Activated naive CD4-positive, alpha-beta T cell treated with Interleukin-2 at 50 U/mL for 16 hours (primary cell): ENCODE results near the gene RCSD1.
"Not testable (repeated sequence)": the region's sequence is repeated elsewhere in the genome, so short reads cannot be mapped to it uniquely, and the experiment has no call there.

Source experiments
- DNase-seq: peaks from one replicate; pipeline ENCODE4 v3.0.0-alpha.2; 2020

RCSD1 gene

GRCh38 chr1:167629681-167630567 is at the start of gene RCSD1:
Gene RCSD1, plus strand, starts transcription at chr1:167630232. Its CDS starts 192 bp downstream, at chr1:167630424.
- DNase-seq: peak; percentile 77

GRCh38 chr1:167582064-167582463 is 48.0 kb upstream of the RCSD1 start:
- no peak for DNase-seq

GRCh38 chr1:167582722-167583121 is 47.3 kb upstream of the RCSD1 start:
- no peak for DNase-seq

- no peak for DNase-seq
Observed at GRCh38 chr1:167584581-167584980, 45.5 kb upstream of the RCSD1 start.

- no peak for DNase-seq
Observed at GRCh38 chr1:167587342-167587741, 42.7 kb upstream of the RCSD1 start.

- DNase-seq: no peak
Observed at GRCh38 chr1:167587872-167588271, 42.2 kb upstream of the RCSD1 start.

GRCh38 chr1:167588361-167588760 is 41.7 kb upstream of the RCSD1 start:
- DNase-seq: no peak

- no peak for DNase-seq
Observed at GRCh38 chr1:167592475-167592874, 37.6 kb upstream of the RCSD1 start.

- DNase-seq: no peak
Observed at GRCh38 chr1:167593860-167594259, 36.2 kb upstream of the RCSD1 start.

GRCh38 chr1:167594822-167595221 is 35.2 kb upstream of the RCSD1 start:
- no peak for DNase-seq

- peak; percentile 27 for DNase-seq
Observed at GRCh38 chr1:167599957-167600581, 30.0 kb upstream of the RCSD1 start.

- DNase-seq: no peak
Observed at GRCh38 chr1:167601442-167602383, 28.3 kb upstream of the RCSD1 start.

GRCh38 chr1:167602840-167603239 is 27.2 kb upstream of the RCSD1 start:
- no peak for DNase-seq

- no peak for DNase-seq
Observed at GRCh38 chr1:167605576-167605975, 24.5 kb upstream of the RCSD1 start.

- no peak for DNase-seq
Observed at GRCh38 chr1:167611983-167612382, 18.0 kb upstream of the RCSD1 start.

- no peak for DNase-seq
Observed at GRCh38 chr1:167612587-167613385, 17.2 kb upstream of the RCSD1 start.

GRCh38 chr1:167613984-167614383 is 16.0 kb upstream of the RCSD1 start:
- DNase-seq: not testable (repeated sequence)

- DNase-seq: no peak
Observed at GRCh38 chr1:167614851-167615250, 15.2 kb upstream of the RCSD1 start.

- no peak for DNase-seq
Observed at GRCh38 chr1:167616521-167616920, 13.5 kb upstream of the RCSD1 start.

GRCh38 chr1:167617153-167618147 is 12.6 kb upstream of the RCSD1 start:
- no peak for DNase-seq

- no peak for DNase-seq
Observed at GRCh38 chr1:167618366-167618765, 11.7 kb upstream of the RCSD1 start.
